ENCODE data around the gene DIP2C. TPM values are rescaled to one million over a fixed set of nuclear protein-coding genes. Genes with fewer than 3 reads are reported as not detected.

DIP2C gene, protein sequence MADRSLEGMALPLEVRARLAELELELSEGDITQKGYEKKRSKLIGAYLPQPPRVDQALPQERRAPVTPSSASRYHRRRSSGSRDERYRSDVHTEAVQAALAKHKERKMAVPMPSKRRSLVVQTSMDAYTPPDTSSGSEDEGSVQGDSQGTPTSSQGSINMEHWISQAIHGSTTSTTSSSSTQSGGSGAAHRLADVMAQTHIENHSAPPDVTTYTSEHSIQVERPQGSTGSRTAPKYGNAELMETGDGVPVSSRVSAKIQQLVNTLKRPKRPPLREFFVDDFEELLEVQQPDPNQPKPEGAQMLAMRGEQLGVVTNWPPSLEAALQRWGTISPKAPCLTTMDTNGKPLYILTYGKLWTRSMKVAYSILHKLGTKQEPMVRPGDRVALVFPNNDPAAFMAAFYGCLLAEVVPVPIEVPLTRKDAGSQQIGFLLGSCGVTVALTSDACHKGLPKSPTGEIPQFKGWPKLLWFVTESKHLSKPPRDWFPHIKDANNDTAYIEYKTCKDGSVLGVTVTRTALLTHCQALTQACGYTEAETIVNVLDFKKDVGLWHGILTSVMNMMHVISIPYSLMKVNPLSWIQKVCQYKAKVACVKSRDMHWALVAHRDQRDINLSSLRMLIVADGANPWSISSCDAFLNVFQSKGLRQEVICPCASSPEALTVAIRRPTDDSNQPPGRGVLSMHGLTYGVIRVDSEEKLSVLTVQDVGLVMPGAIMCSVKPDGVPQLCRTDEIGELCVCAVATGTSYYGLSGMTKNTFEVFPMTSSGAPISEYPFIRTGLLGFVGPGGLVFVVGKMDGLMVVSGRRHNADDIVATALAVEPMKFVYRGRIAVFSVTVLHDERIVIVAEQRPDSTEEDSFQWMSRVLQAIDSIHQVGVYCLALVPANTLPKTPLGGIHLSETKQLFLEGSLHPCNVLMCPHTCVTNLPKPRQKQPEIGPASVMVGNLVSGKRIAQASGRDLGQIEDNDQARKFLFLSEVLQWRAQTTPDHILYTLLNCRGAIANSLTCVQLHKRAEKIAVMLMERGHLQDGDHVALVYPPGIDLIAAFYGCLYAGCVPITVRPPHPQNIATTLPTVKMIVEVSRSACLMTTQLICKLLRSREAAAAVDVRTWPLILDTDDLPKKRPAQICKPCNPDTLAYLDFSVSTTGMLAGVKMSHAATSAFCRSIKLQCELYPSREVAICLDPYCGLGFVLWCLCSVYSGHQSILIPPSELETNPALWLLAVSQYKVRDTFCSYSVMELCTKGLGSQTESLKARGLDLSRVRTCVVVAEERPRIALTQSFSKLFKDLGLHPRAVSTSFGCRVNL (N-terminal part only)
- 4.9 and 18.5 TPM in 2 replicates for total RNA-seq (2014; rRNA removed; shearing (Covaris generic); ENCODE audit: low replicate concordance)

DNA sequence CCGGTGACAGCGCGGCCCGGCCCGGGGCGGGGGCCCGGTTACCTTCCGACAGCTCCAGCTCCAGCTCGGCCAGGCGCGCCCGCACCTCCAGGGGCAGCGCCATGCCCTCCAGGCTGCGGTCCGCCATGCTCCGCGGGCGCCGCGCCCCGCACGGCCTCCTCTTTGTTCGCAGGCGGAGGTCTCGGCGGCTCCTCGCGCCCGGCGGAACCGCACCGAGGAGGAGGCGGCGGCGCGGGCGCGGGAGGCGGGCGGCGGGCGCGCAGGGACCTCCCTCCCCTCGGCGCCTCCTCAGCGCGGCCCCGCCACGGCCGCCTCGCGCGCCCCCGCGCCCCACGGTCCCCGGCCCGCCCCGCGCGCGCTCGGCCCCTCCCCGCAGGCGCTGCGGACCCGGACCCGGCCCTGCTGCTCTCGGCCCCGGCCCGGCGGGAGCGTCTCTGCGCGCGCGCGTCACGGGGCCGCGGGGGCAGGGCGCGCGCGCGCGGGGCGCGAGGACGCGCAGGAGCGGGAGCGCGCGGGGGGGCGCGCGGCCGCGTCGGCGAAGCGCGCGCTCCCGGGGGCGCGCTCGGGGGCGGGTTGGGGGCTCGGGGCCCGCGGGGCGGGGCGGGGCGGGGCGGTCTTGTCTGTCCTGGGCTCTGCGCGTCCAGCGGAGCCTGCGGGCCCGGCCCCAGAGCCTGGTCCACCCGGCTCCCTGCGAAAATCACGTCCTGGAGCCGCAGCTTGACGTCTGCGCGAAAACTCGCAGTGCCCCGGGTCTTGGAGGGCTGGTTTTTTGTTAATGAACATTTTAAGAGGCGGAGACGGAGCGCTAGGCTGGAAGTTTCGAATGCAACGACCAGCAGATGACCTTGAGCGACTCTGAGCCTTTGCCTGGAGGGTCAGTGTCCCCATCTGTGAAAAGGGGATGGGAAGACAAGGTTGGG, at the start of gene DIP2C:
Gene DIP2C (minus strand): TSS at position 217 of the 920 bp plus-strand sequence. CDS start 90 bp downstream, at position 127.
- DNase-seq (ENCODE audit: low read depth), result peak; percentile 65
- in situ Hi-C loops (cut with HindIII; ENCODE audit: low pct_unique_long_range_greater_than_20kb, low sequenced_read_pairs), result no loop called here

DNA sequence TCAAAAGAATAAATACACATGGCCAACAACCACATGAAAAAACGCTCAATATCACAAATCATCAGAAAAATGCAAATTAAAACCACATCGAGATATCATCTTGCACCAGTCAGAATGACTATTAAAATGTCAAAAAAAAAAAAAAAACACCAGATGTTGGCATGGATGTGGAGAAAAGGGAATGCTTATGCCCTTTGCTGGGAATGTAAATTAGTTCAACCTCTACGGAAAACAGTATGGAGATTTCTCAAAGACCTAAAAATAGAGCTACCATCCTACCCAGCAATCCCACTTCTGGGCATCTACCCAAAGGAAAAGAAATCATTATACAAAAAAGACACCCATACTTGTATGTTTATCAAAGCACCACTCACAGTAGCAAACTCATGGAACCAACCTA, 45.0 kb upstream of the DIP2C start:
- no peak for DNase-seq (ENCODE audit: low read depth)
- in situ Hi-C loops (cut with HindIII; ENCODE audit: low pct_unique_long_range_greater_than_20kb, low sequenced_read_pairs), result no loop called here

DNA sequence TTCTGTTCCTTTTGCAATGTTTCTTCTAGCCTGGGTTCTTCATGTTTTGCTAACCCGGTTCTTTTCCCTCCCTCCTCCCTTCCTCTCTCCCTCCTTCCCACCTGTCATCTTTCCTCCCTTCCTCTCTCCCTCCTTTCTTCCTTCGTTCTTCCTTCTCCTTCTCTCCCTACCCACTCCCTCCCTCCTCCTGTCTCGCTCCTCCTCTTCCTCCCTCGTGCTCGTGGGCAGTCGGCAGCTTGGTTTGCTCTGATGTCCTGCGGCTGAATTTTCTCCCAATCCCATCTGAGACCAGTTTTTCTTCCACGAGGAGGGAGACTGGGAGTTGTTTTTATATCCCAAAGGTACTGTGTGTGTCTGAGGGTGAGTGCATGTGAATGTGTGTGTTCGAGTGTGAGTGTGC, 43.6 kb upstream of the DIP2C start:
- DNase-seq (ENCODE audit: low read depth), result no peak
- in situ Hi-C loops (cut with HindIII; ENCODE audit: low pct_unique_long_range_greater_than_20kb, low sequenced_read_pairs), result no loop called here

DNA sequence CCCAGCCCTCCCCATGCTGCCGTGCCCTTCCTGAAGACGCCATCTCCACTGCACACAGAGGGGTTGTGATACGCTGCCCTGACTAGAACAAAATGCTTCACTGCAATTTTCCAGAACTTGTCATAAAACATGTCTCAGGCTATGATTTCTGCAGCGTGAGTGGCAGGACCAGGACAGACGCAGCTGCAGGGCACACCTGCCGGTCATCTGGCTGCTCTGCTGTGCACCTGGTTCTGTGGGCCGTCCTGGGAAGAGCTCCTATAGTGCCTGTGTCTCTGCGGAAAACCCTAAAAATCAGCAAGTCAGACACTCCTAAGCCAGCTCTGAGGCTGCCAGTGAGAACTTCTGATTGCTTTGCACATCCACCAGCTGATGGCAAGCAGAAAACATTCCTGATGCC, 39.7 kb upstream of the DIP2C start:
- in situ Hi-C loops (cut with HindIII; ENCODE audit: low pct_unique_long_range_greater_than_20kb, low sequenced_read_pairs), result no loop called here

DNA sequence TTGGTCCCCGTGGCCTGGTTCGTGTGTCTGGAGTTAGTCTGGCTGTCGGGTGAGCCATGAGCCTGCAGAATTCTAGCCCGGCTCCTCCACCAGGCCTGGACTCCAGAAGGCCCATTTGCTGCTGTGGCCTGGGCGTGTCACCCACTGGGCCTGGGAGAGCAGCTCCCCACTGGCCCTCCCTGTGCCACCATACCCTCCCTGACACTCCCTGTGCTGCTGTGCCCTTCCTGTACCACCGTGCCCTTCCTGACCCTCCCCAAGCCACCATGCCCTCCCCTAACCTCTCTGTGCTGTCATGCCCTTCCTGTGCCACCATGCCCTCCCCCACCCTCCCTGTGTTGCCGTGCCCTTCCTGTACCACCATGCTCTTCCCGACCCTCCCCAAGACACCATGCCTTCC, 39.1 kb upstream of the DIP2C start:
- no peak for DNase-seq (ENCODE audit: low read depth)
- in situ Hi-C loops (cut with HindIII; ENCODE audit: low pct_unique_long_range_greater_than_20kb, low sequenced_read_pairs), result no loop called here

More for the DNA sequence above, 39.7 kb upstream of the DIP2C start:
- DNase-seq (ENCODE audit: low read depth), result no peak

DNA sequence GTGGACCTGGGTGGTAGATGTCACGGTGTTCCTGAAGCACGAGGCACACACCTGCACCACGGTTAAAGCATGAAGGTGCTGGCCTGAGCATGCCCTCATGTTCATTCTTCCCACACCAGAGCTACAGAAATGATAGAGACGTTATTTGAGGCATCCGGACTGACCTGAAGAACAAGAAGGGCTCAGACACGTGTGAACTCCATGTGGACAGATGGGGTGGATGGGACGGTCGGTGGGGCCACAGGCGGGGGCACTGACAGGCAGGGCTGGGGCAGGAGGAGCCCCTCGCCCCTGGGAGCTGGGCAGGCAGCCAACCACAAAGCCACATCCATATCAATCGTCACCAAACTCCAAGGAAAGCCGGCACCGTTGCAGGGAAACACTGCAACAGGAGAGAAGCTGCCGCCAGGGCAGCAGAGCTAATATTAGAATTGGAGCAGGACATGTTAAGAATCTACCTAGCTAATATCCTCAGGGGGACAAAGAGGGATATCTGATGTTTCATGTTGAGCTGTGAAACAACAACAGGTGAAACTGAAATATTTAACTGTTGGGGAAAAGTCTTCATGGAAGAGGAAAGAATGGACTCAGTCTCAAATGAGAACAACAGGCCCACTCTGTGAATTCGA, 37.8 kb upstream of the DIP2C start:
- no peak for DNase-seq (ENCODE audit: low read depth)
- in situ Hi-C loops (cut with HindIII; ENCODE audit: low pct_unique_long_range_greater_than_20kb, low sequenced_read_pairs), result no loop called here

DNA sequence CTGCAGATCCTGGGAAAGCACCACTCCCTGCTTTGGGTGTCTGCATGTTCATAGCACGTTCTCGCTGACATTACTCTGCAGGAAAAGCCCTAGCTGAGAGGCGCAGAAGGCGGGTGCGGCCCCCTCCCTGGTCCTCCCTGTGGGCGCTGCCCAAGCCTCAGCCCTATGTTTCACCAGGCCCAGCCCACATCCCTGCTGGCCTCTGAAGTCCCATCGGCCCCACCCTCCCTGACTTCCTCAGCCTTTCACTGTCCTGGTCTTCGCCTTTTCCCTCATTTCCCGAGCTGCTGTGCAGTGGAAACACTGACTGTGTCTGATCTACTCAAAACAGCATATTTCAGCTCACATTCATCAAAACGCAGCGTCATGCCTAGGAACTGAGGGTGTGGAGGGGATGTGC, 36.3 kb upstream of the DIP2C start:
- DNase-seq (ENCODE audit: low read depth), result no peak
- in situ Hi-C loops (cut with HindIII; ENCODE audit: low pct_unique_long_range_greater_than_20kb, low sequenced_read_pairs), result no loop called here

DNA sequence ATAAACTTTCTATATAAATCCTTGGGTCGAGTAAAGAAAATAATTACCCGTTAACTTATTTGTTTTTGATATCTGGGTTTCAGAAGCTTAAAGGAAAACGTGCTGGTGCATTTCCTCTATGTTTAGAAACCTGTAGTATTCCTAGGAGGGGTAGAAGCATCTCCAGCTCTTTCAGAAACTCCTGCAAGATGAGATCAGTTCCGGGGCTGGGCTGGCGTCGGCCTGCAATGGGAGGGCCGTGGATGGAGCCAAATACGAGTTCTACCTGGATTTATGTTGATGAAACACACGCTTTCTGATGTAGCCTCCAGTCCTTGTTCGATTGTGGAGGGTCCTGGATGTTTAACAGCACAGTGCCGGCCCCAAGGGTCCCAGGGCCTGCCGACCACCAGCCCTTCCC, 35.8 kb upstream of the DIP2C start:
- no peak for DNase-seq (ENCODE audit: low read depth)

DNA sequence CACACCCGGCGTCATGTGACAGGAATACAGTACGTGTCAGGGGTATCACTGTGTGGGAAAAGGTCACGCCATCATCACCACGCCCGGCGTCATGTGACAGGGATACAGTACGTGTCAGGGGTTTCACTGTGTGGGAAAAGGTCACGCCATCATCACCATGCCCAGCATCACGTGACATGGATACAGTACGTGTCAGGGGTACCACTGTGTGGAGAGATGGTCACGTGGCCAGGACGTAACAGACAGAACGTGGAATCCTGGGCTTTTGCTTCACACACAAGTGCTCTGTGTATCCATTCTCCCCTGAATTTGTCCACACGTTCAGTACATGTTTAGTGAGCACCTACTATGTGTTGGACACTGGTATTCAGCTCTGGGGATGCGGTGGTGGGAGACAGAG, 34.5 kb upstream of the DIP2C start:
- in situ Hi-C loops (cut with HindIII; ENCODE audit: low pct_unique_long_range_greater_than_20kb, low sequenced_read_pairs), result no loop called here

More for the DNA sequence above, 35.8 kb upstream of the DIP2C start:
- in situ Hi-C loops (cut with HindIII; ENCODE audit: low pct_unique_long_range_greater_than_20kb, low sequenced_read_pairs), result no loop called here

DNA sequence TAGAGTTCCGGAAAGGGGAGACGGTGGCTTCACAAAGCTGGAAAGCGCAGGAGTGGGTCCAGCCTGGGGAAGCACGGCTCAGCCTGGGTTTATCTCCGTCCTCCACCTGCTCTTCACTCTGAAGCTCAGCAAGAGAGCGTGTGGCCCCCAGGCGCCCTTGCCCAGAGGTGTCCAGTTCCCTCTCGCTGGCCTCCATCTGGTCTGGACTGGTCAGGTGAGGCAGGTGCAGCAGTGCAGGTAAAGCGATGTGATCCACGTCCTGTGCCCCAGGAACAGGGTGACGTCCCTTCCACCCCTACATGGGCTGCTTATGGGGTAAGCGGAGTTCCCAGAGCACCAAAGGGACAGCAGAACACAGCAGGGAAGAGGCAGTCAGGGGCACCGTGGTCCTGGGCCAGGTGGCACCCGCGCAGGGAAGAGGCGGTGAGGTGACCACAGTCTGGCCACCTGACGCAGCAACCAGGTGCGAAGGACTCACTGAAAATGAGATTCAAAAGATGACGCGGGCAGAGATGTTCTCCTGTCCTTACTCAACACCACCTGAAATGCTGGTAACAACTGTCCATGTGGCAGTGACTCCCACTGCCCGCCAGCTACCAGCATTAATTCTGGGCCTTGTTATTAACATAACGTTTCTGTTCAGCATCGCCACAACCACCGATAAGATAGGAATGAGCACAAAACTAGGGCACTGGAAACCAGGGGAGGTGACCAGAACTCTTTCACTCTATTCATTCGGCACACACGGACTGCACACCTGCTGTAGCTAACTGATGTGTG, 33.0 kb upstream of the DIP2C start:
- in situ Hi-C loops (cut with HindIII; ENCODE audit: low pct_unique_long_range_greater_than_20kb, low sequenced_read_pairs), result no loop called here
- no peak for DNase-seq (ENCODE audit: low read depth)

More for the DNA sequence above, 34.5 kb upstream of the DIP2C start:
- DNase-seq (ENCODE audit: low read depth), result no peak

DNA sequence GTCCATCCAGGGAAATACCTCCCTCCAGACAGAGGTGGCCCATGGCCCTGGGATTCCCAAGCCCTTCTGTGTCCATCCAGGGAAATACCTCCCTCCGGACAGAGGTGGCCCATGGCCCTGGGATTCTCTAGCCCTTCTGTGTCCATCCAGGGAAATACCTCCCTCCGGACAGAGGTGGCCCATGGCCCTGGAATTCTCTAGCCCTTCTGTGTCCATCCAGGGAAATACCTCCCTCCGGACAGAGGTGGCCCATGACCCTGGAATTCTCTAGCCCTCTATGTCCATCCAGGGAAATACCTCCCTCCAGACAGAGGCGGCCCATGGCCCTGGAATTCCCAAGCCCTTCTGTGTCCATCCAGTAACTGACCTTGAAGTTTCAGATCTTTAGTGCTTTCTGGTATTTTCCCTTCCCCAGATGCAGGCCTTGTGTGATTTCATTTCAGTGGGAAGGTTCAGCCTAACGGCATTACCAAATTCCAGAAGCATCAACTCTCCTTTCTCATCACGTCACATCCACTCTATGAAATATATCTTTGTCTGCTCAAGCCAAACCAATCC, 28.8 kb upstream of the DIP2C start:
- no peak for DNase-seq (ENCODE audit: low read depth)
- in situ Hi-C loops (cut with HindIII; ENCODE audit: low pct_unique_long_range_greater_than_20kb, low sequenced_read_pairs), result no loop called here

DNA sequence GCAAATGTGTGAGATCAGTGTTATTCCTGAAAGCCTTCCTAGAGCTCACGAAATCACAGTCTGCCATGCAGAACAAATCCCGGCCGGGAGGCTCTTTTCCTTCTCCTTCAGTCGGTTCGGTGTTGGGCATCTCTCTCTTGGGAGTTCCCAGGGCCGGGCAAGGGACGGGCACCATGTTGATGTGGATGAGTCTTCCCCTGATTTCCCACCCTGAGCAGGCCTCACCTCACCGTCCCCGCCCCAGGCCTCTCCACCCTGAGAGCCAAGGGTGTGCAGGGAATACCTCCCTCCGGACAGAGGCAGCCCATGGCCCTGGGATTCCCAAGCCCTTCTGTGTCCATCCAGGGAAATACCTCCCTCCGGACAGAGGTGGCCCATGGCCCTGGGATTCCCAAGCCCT, 28.0 kb upstream of the DIP2C start:
- DNase-seq (ENCODE audit: low read depth), result no peak
- in situ Hi-C loops (cut with HindIII; ENCODE audit: low pct_unique_long_range_greater_than_20kb, low sequenced_read_pairs), result no loop called here

DNA sequence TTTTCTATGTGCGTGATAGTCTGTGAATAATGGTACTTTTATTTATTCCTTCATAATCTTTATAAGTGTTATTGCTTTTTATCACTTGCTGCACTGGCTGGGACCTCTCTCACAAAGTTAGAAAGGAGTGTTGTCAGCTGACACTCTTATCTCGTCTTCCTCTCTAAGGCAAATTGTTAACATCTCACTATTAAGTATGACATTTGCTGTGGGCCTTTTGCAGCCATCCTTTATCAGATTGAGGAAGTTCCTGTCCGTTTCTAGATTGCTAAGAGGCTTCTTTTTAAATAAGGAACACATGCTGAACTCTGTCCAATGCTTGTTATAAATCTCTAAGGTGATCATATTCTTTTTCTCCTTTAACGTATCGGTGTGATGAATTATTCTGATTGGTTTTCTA, 27.4 kb upstream of the DIP2C start:
- DNase-seq (ENCODE audit: low read depth), result no peak
- in situ Hi-C loops (cut with HindIII; ENCODE audit: low pct_unique_long_range_greater_than_20kb, low sequenced_read_pairs), result no loop called here

DNA sequence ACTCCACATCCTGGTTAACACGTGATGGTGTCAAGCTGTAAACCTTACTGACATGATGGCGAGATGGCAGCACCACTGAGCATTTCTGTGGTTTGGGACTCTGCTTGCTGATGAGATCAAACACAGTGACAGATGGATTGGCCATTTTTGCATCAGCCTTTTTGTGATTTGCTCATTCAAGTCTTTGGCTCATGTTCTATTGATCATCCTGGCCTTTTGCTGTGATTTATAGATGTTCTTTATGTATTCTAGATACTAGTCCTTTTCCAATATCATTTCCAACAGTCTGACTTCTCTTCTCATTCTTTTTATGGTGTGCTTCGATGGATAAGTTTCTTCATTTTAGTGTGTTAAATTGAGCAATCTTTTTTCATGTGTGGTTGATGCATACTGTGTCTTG, 24.7 kb upstream of the DIP2C start:
- no peak for DNase-seq (ENCODE audit: low read depth)
- in situ Hi-C loops (cut with HindIII; ENCODE audit: low pct_unique_long_range_greater_than_20kb, low sequenced_read_pairs), result no loop called here

DNA sequence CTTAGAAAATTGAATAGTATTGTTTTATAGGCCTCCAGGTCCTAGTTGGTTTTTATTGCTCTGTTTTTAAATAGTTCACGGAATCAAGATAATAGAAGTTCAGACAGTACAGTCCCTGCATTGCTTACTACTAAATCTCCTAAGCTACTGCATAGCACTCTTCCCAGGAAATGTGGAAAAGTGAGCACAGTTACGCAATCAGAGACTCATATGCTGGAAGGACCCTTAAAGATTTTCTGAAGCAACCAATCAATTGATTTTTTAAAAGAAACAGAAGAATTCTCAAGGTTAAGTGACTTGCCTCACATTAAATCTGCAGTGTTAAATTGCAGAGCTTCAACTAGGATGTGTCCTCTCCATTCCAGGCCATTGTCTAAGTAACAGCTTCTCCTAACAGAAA, 23.1 kb upstream of the DIP2C start:
- in situ Hi-C loops (cut with HindIII; ENCODE audit: low pct_unique_long_range_greater_than_20kb, low sequenced_read_pairs), result no loop called here

DNA sequence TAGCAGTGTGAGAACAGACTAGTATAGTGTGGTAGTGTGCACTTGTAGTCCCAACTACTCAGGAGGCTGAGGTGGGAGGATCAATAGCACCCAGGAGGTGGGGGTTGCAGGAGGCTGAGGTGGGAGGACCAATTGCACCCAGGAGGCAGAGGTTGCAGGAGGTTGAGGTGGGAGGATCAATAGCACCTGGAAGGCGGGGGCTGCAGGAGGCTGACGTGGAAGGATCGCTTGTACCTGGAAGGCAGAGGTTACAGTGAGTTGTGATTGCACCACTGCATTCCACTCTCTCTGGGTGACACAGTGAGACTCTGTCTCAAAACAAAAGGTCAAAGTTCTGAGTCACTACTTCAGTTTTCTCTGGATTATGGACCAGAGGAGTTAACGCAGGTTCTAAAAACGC, 22.6 kb upstream of the DIP2C start:
- no peak for DNase-seq (ENCODE audit: low read depth)
- in situ Hi-C loops (cut with HindIII; ENCODE audit: low pct_unique_long_range_greater_than_20kb, low sequenced_read_pairs), result no loop called here

More for the DNA sequence above, 23.1 kb upstream of the DIP2C start:
- DNase-seq (ENCODE audit: low read depth), result no peak
